Measurements from ENCODE around the gene PLEKHJ1. TPM values are rescaled to one million over a fixed set of nuclear protein-coding genes. Genes with fewer than 3 reads are reported as not detected.

The PLEKHJ1 gene
- total RNA-seq, 1 donor from 2014 or later: 104 TPM

DNA sequence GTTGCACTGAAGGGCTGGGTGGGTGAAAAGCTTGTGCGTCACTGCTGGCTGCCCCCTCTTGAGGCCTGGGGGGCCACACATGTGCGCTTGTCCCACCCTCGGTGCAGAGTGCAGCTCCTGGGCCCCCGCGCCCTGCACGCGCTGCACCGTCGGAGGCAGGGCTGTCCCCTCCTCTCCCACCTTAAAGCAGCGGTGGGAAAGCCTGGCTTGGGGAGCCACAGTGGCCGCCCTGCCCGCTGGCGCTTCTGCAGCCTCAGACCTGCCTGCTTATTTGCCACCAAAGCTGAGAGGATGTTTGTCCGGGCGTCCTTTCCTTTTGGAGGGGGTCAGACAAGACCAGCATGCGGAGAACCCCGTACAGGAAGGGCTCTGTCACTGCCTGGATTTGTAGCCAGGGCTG lies 26.7 kb downstream of the PLEKHJ1 start:
- TF ChIP-seq, protein P1, sequence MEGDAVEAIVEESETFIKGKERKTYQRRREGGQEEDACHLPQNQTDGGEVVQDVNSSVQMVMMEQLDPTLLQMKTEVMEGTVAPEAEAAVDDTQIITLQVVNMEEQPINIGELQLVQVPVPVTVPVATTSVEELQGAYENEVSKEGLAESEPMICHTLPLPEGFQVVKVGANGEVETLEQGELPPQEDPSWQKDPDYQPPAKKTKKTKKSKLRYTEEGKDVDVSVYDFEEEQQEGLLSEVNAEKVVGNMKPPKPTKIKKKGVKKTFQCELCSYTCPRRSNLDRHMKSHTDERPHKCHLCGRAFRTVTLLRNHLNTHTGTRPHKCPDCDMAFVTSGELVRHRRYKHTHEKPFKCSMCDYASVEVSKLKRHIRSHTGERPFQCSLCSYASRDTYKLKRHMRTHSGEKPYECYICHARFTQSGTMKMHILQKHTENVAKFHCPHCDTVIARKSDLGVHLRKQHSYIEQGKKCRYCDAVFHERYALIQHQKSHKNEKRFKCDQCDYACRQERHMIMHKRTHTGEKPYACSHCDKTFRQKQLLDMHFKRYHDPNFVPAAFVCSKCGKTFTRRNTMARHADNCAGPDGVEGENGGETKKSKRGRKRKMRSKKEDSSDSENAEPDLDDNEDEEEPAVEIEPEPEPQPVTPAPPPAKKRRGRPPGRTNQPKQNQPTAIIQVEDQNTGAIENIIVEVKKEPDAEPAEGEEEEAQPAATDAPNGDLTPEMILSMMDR (IDR thresholded peaks at IDR 0.05; ENCODE audit: insufficient read depth, low read length, poor library complexity, severe bottlenecking): no peak
- no peak for DNase-seq (ENCODE audit: low read depth)
- Histone ChIP-seq H3K4me3 (ENCODE audit: low read depth, low read length) (no peak overlapping the region), H3K27me3 (ENCODE audit: control insufficient read depth, insufficient read depth, low read length) (no peaks in the 10 kb centered on the region), H3K36me3 (ENCODE audit: control insufficient read depth, insufficient read depth, low read length) (peaks cover 3% of the 10 kb centered on the region)

DNA sequence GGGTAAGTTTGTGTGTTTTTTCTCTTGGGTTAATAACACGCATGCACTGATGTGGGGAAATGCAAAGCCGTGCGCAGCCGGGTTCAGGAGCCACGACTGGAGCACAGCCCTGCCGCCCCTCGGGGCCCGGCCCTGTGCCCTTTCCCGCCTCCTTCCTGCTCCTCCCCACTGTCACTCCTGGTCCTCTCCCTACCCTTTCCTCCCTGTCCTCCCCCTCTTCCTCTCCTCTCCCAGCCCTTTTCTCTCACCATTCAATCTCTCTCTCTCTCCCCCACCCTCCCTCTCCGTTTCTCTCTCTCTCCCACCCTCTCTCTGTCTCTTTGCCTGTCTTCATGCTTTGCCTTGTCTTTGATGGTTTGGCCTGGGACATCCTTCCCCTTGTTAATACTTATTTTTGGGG lies 27.2 kb downstream of the PLEKHJ1 start:
- TF ChIP-seq, protein P1 (IDR thresholded peaks at IDR 0.05; ENCODE audit: insufficient read depth, low read length, poor library complexity, severe bottlenecking): no peak
- no peak overlapping the region for H3K4me3 ChIP-seq (ENCODE audit: low read depth, low read length)
- H3K27me3 ChIP-seq (ENCODE audit: control insufficient read depth, insufficient read depth, low read length): no peaks in the 10 kb centered on the region
- peaks cover 2% of the 10 kb centered on the region for H3K36me3 ChIP-seq (ENCODE audit: control insufficient read depth, insufficient read depth, low read length)
- DNase-seq (ENCODE audit: low read depth): no peak

DNA sequence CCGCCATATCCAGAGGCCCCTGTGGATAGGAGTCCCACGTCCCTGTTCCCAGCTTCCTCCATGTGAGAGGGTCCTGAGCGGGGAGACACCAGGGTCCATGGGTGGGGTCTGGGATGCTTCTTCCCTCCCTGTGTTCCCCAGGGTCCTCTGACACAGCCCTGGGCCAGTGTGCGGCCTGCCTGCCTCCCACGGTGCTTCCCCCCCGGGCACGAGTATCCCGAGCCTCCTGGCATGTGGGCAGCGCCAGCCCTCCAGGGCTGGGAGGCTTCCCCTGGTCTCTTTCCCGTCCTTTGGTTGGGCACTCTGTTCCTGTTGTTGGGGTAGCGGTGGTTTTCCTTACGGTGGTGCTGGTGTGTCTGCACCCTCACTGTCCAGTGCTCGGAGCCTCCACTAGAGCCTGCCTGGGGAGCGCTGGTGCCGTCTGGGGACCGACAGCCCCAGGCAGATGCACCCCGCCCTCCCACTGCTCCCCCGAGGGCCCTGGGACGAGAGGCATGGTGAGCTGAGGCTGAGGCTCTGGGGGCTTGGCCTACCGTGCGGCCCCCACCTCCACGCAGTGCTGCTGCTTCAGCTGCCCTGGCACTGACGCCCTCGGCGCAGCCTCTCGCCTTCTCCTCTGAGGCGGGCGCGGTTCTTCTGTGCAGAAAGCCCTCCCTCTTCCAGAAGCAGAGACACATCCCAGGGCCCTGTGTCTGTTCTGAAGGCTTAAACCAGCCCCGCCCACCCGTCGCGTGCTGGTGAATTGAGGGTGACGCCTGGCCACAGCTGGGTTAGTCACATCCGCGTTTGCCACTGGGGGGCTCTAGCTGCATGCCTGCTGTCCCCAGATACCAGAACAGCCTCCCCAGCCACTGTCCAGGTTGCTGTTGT lies 27.9 kb downstream of the PLEKHJ1 start:
- DNase-seq (ENCODE audit: low read depth): peak; percentile 4
- no peaks in the 10 kb centered on the region for H3K27me3 ChIP-seq (ENCODE audit: control insufficient read depth, insufficient read depth, low read length)
- no peak overlapping the region for H3K4me3 ChIP-seq (ENCODE audit: low read depth, low read length)
- TF ChIP-seq, protein P1 (IDR thresholded peaks at IDR 0.05; ENCODE audit: insufficient read depth, low read length, poor library complexity, severe bottlenecking): peak; percentile 4
- H3K36me3 ChIP-seq (ENCODE audit: control insufficient read depth, insufficient read depth, low read length): peaks cover 3% of the 10 kb centered on the region

GRCh38 chr19:2207008-2207407 lies 29.1 kb downstream of the PLEKHJ1 start:
- no peak overlapping the region for H3K4me3 ChIP-seq (ENCODE audit: low read depth, low read length)
- no peak for DNase-seq (ENCODE audit: low read depth)
- H3K27me3 ChIP-seq (ENCODE audit: control insufficient read depth, insufficient read depth, low read length): no peaks in the 10 kb centered on the region
- H3K36me3 ChIP-seq (ENCODE audit: control insufficient read depth, insufficient read depth, low read length): peaks cover 3% of the 10 kb centered on the region
- TF ChIP-seq, protein P1 (IDR thresholded peaks at IDR 0.05; ENCODE audit: insufficient read depth, low read length, poor library complexity, severe bottlenecking): no peak

- Histone ChIP-seq H3K36me3 (ENCODE audit: control insufficient read depth, insufficient read depth, low read length) (peaks cover 2% of the 10 kb centered on the region), H3K4me3 (ENCODE audit: low read depth, low read length) (no peak overlapping the region), H3K27me3 (ENCODE audit: control insufficient read depth, insufficient read depth, low read length) (no peaks in the 10 kb centered on the region)
- TF ChIP-seq, protein P1 (IDR thresholded peaks at IDR 0.05; ENCODE audit: insufficient read depth, low read length, poor library complexity, severe bottlenecking): no peak
- DNase-seq (ENCODE audit: low read depth): no peak
Observed at GRCh38 chr19:2202366-2202765, 33.8 kb downstream of the PLEKHJ1 start.

Measured in kidney epithelial cell (primary cell).